ENCODE data around the gene ADAMTS19. TPM values are rescaled to one million over a fixed set of nuclear protein-coding genes. Genes with fewer than 3 reads are reported as not detected.

Gene ADAMTS19
- total and polyA plus RNA-seq, 9 of the 15 experiments (the other 6 are each of a cell fraction or from before 2014, with no cell fraction given): not detected

DNA sequence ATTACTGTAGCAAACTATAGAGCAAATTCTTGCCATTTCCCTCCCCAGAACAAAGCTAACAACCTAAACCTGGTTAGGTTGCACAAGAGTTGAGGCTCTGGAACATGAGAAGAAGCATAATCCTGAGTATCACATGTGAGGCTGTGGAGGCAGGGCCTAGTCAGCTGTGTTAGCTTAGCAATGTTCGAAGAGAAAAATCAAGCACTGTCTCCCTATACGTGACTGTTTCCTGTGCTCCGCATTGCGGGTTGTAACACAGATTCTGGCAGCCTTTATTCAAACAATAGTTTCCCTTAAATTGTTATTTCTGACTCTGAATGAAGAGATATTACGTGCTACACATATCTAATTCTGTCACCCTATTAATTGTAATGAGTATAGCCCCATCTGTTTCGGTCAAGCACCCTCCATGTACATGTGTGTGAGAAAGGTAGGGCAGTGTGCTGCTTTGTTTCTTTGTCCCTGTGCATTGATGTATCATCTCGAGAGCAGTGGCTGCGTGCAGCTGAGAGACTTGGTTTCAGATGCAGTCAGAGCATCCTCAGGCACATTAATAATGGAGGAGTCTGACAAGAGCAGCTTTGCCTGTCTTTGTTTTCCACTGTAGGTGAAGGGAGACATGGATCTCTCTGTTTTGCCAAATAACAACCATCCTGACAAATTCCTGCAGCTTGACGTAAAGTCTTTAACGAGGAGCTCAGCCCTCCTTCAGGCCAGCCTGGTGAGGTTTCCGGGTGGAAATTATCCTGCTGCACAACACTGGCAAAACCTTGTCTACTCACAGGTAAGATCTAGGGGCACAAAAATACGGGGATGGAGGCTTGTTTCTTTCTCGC is 287.7 kb downstream of the ADAMTS19 start, which contains the start of gene MINAR2 (continued):
- TF ChIP-seq CTCFL (IDR thresholded peaks at IDR 0.05; ENCODE audit: borderline replicate concordance, insufficient read depth, low read depth, low read length, poor library complexity, severe bottlenecking): no peak
- no peak for TF ChIP-seq KDM5B (IDR thresholded peaks at IDR 0.05; ENCODE audit: insufficient replicate concordance, low read depth, low read length)
- TF ChIP-seq CREB5 (CRISPR knock-in tag; IDR thresholded peaks at IDR 0.05): no peak
- no peak for TF ChIP-seq ZNF785 (CRISPR knock-in tag; IDR thresholded peaks at IDR 0.05)
- no peak for TF ChIP-seq KLF10 (CRISPR knock-in tag; IDR thresholded peaks at IDR 0.05)

Measured in K562 (cell line).